VCaP (cell line): ENCODE measurements around the gene OVOL2.

Experiments used
- H3K27ac ChIP-seq: fragments of 450-650 bp; 2 replicates; pipeline ENCODE4 v1.5.1; 2017
- TF ChIP-seq, protein P1 (sequence below): fragments of 450-650 bp; conservative IDR thresholded peaks from 2 replicates; pipeline ENCODE4 v1.5.1; 2017; ENCODE audit warnings: mild to moderate bottlenecking, moderate library complexity

Gene OVOL2

DNA sequence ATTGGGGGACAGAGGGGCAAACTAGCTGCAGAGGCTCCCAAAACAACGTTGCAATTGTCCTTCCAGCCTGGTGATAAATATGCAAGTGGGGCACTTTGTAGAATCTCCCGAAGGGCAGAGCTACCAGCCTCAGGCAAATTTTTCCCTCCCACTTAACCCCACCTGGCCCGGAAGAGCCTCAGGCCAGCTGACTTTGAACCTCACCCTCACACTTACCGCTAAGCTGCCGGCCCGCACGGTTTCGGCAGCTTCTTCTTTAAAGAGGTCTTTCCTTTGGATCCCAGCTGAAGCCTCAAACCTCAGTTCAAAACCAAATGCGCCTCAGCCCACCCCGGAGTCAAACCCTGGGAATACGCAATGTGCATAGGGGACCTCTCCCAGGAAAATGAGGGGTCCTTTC is 2.5 kb downstream of the OVOL2 start:
- TF ChIP-seq, protein P1, sequence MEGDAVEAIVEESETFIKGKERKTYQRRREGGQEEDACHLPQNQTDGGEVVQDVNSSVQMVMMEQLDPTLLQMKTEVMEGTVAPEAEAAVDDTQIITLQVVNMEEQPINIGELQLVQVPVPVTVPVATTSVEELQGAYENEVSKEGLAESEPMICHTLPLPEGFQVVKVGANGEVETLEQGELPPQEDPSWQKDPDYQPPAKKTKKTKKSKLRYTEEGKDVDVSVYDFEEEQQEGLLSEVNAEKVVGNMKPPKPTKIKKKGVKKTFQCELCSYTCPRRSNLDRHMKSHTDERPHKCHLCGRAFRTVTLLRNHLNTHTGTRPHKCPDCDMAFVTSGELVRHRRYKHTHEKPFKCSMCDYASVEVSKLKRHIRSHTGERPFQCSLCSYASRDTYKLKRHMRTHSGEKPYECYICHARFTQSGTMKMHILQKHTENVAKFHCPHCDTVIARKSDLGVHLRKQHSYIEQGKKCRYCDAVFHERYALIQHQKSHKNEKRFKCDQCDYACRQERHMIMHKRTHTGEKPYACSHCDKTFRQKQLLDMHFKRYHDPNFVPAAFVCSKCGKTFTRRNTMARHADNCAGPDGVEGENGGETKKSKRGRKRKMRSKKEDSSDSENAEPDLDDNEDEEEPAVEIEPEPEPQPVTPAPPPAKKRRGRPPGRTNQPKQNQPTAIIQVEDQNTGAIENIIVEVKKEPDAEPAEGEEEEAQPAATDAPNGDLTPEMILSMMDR, result no peak
- peak overlapping the region; percentile 100 for H3K27ac ChIP-seq

- no peak overlapping the region for H3K27ac ChIP-seq
- TF ChIP-seq, protein P1, result no peak
Measured at GRCh38 chr20:18052856-18053255, 4.9 kb downstream of the OVOL2 start.

DNA sequence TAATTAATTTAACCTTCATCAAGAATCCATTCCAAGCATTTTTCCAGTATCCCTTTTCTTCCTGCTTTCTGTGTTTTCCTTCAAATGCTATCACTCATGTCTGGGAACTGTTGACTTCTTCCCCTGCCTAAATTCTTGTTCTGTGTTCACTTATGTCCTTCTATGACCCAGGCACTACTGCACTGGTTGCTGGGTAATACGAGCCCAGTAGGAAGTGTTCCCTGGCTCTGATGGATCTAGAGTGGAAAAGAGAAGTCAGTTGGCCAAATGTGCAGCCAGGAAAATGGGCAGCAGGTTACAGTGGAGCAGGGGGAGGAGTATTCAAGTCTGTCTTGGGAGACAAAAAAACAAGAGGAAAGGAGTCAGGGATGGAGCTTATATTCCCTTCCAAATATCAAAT is 7.1 kb downstream of the OVOL2 start:
- H3K27ac ChIP-seq, result no peak overlapping the region
- TF ChIP-seq, protein P1, result no peak

DNA sequence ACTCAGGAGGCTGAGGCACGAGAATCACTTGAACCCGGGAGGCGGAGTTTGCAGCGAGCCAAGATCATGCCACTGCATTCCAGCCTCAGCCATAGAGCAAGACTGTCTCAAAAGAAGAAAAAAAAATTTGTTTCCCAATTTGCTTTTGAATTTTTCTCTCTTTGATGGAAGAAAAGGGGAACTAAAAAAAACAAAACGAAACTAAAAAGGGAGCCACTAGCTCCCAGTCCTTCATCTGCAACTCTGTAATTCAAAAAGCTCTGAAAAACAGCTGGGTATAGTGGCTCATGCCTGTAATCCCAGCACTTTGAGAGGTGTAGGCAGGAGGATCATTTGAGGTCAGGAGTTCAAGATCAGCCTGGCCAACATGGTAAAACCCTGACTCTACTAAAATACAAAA is 9.5 kb downstream of the OVOL2 start:
- TF ChIP-seq, protein P1, result no peak
- no peak overlapping the region for H3K27ac ChIP-seq

DNA sequence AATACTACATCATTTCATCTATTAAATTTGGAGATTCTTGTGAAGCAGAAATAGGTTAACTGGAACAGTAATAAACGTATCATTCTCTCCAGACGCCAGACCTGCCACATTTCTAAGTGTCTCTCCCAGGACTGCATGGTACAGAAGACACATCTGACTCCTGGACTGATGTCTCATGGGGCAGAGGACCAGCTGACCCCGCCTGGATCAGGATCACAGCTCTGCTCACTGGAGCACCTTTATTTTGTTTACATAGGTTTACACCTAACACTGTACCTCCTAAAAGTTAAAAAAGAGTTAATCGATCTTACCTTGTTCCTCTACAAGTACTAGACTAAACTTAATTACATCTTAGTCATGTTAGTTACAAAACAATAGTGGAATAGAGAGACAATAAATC is 11.2 kb downstream of the OVOL2 start:
- TF ChIP-seq, protein P1, result no peak
- H3K27ac ChIP-seq, result no peak overlapping the region

DNA sequence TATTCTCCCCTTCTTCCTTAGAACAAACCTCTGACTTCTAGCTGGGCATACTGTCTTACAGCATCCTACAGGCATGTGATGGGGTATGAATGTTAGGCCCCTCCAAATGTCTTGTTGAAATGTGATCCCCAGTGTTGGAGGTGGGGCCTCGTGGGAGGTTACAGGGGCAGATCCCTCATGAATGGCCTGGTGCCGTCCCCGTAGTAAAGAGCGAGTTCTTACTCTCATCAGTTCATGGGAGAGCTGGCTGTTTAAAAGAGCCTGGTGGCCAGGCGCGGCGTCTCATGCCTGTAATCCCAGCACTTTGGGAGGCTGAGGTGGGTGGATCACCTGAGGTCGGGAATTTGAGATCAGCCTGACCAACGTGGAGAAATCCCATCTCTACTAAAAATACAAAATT is 15.5 kb downstream of the OVOL2 start:
- TF ChIP-seq, protein P1, result no peak

DNA sequence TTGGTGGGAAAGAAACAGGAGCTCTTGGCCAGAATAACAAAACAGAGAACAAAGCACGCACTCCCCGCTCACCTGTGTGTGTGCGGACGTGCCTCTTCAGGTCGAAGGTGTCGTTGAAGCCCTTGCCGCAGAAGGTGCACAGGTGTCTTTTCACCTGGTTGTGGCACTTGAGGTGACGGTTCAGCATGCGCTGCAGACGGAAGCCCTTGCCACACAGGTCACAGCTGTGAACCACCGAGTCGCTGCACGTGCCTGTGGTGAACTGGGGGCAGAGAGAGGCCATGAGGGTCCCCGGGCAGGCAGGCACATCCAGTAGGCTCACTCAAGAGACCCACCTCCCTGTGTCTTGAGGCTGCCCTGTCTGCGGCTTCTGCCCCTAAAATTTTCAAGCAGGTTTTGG is 16.3 kb downstream of the OVOL2 start:
- no peak overlapping the region for H3K27ac ChIP-seq
- TF ChIP-seq, protein P1, result no peak

More for the DNA sequence above, 15.5 kb downstream of the OVOL2 start:
- H3K27ac ChIP-seq, result no peak overlapping the region

DNA sequence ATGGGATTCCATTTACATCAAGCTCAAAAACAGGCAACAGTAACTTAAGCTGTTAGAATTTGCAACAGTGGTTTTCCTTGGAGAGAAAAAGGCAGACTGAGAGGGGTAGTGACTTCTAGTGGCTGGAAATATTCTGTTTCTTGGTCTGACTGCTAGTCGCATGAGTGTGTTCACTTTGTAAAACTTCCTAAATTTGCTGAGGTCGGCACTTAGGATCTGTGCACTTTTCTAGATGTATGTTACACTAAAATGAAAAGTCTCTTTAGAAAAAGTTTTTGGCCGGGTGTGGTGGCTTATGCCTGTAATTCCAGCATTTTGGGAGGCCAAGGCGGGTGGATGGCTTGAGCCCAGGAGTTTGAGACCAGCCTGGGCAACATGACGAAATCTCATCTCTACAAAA is 18.7 kb downstream of the OVOL2 start:
- TF ChIP-seq, protein P1, result no peak
- H3K27ac ChIP-seq, result no peak overlapping the region
